Measurements from ENCODE around the gene AARSD1.
"Not testable (repeated sequence)": the region's sequence is repeated elsewhere in the genome, so short reads cannot be mapped to it uniquely, and the experiment has no call there.

Gene AARSD1

DNA sequence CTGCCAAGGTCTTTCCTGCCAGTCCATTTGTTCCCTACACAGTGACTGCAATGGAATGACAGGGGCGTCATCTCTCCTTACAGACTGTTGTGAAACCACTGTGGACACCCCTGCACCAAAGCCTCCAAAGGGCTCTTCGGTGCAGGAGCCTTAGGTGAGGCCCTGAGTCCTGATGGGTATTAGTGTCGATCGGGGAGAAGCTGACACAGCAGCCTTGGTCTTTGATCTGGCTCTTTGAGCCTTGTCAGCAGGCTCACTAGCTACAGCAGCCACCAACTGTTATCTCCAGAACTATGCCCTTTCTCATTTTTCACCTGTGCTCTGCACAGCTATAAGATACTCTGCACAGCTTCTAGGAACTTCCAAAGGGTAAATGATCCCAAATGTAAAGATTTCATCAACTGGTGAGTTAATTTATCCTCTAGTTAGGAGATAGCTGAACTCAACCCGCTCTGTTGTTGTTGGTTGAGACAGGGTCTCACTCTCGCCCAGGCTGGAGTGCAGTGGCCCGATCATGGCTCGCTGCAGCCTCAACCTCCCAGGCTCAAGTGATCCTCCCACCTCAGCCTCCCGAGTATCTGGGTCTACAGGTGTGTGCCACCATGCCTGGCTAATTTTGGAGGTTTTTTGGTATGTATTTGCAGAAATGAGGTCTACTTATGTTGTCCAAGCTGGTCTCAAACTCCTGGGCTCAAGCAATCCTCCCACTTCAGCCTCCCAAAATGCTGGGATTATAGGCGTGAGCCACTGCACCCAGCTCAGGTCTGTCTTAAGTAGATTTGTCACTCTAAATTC is 44.0 kb downstream of the AARSD1 start:
- no peak for DNase-seq (ENCODE audit: low read depth)

DNA sequence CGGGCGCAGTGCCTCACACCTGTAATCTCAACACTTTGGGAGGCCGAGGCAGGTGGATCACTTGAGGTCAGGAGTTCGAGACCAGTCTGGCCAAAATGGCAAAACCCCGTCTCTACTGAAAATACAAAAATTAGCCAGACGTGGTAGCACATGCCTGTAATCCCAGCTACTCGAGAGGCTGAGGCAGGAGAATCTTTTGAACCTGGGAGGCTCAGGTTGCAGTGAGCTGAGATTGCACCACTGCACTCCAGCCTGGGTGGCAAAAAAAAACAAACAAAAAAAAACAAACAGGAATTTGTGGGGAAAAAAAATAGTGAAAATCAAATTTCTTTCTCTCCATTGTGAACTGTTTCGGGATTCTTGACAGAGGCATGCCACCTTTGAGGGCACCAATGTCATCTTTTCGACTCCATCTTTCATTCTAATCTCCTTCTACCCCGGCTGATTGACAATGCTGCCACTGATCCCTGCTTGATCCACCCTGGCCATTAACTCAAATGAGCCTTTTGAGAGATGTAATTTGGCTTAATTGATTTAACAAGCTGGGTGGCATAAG is 44.7 kb downstream of the AARSD1 start:
- DNase-seq (ENCODE audit: low read depth): not testable (repeated sequence)

DNA sequence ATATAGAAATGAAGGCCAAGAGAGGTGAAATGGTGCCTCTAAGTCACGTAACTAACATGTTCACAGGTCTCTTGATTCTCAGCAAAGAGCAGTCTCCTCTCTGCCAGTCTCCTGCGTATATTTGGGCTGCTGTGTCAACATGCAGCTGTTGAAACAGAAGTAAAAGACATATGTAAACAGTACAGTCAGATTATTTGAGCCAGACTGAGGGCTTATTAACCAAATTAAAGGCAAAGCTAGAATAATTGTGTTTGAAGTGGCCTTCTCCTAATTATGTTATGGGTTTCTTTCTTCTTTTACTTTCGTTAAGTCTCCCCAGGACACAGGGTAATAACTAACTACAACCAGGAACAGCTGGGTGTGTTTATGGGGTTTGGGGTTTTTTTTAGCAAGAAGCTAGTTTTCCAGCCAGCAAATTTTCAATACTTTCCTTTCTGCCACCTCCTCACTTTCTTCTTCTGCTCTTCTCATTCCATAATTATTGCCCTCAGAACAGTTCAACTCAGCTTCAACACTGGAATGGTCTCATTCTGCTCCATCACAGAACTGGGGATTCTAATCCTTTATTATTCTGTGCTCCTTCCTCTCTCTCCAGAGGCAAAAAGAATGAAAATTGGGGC is 45.2 kb downstream of the AARSD1 start:
- DNase-seq (ENCODE audit: low read depth): no peak

DNA sequence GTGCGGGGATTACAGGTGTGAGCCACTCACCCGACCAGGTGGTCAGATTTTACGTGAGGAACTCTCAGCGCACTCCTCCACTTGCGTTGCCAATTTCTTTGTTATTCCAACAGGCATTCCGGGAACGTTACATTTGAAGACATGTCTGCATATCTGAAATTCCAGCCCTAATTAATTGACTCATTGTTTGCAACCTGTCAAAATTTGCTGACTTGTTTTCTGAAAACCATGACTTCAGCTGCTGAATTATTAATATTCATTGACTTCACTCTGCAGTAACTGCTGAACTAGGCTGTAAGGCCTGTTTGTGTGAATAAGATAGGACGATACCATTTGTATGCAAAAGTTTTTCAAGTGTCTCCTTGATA is 47.0 kb downstream of the AARSD1 start:
- DNase-seq (ENCODE audit: low read depth): no peak

DNA sequence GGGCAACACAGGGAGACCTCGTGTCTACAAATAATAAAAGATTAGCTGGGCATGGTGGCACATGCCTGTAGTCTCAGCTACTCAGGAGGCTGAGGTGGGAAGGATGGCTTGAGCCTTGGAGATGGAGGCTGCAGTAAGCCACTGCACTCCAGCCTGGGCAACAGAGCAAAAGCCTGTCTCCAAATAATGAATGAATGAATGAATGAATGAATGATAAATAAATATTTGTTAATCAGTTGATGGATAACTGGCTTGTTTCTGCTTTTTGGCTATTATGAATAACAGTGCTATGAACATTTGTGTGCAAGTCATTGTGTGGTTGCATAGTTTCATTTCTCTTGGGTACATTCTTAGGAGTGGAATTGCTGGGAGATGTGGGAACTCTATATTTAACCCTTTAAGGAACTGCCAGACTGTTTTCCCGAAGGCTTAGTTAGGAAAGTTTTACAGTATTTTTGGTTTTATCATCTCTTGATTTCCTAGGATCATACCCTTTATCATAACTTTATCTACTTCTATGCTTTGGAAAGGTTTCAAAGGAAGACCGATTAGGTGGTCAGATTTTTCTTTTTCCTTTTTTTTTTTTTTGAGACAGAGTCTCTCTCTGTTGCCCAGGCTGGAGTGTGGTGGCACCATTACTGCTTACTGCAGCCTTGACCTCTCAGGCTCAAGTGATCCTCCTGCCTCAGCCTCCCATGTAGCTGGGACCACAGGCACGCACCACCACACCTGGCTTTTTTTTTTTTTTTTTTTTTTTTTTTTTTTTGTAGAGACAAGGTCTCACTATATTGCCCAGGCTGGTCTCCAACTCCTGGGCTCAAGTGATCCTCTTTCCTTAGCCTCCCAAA is 47.6 kb downstream of the AARSD1 start:
- not testable (repeated sequence) for DNase-seq (ENCODE audit: low read depth)

DNA sequence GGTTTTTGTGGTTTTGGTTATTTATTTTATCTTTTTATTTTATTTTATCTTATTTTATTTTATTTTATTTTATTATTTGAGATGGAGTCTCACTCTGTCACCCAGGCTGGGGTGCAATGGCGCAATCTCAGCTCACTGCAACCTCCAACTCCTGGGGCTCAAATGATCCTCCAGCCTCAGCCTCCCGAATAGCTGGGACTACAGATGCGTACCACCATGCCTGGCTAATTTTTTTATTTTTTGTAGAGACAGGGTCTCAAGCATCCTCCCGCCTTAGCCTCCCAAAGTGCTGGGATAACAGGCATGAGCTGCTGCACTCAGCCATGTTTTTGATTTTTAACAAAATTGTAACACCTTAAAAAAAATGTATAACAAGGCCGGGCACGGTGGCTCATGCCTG is 49.0 kb downstream of the AARSD1 start:
- DNase-seq (ENCODE audit: low read depth): not testable (repeated sequence)

DNA sequence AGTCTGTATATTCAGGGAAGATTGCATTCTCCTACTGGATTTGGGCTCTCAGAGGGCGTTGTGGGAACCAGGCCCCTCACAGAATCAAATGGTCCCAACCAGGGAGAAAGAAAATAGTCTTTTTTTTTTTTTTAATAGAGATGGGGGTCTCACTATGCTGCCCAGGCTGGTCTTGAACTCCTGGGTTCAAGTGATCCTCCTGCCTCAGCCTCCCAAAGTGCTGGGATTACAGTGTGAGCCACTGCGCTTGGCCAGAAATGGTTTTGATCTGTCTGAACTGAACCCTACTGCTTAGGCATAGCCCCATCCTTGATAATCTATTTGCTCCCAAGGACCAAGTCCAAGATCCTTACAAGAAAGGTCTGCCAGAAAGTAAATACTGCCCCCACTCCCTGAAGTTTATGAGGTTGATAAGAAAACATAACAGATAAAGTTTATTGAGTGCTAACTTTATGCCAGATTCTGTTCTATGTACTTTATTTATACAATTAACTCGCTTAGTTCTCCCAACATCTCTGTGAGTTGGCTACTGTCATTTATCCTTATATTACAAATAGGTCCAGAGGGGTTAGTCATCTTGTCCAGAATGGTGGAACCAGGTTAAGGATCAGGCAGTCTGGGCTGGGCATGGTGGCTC is 50.2 kb downstream of the AARSD1 start:
- DNase-seq (ENCODE audit: low read depth): no peak

DNA sequence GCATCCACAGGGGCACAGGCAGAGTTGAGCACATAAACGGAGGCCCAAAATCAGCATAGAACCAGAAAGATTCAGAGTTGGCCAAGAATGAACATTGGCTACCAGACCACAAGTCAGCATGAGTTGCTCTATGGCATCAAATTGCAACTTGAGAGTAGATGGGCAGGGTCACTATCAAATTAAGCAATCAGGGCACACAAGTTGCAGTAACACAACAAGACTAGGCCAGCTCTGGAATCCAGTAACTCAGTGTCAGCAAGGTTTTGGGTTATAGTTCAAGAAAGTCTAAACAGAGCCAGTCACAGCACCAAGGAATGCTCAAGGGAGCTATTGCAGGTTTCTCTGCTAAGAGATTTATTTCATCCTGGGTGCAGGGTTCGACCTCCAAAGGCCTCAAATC is 50.7 kb downstream of the AARSD1 start:
- DNase-seq (ENCODE audit: low read depth): no peak

DNA sequence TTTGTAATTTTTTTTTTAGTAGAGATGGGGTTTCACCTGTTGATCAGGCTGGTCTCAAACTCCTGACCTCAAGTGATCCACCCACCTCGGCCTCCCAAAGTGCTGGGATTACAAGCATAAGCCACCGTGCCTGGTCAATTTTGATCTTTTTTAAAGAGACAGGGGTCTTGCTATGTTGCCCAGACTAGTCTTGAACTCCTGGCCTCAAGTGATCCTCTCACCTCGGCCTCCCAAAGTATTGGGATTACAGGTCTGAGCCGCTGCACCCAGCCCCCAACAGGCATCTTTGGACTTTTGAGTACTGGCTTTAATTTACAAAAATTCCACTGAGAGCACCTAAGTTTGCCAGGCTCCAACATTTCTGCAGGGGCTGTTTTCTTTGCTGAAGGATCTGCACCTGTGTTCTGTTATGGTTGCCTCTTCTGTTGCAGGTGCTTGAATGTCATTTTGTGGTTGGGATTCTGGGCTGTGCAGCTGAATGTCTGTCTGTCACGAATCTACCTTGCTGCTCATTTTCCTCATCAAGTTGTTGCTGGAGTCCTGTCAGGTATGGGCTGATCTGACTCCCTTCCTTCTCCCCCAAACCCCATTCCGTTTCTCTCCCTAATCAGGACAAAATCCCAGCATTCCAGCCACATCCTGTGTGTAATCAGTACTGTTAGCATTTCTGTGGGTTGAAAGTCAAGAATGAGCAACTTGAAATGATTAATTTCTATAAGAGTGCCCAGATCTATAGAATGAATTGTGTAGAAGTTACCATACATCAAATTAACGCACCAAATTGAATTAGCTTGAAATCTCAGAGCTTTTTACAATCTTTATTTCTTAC is 55.2 kb downstream of the AARSD1 start:
- no peak for DNase-seq (ENCODE audit: low read depth)

DNA sequence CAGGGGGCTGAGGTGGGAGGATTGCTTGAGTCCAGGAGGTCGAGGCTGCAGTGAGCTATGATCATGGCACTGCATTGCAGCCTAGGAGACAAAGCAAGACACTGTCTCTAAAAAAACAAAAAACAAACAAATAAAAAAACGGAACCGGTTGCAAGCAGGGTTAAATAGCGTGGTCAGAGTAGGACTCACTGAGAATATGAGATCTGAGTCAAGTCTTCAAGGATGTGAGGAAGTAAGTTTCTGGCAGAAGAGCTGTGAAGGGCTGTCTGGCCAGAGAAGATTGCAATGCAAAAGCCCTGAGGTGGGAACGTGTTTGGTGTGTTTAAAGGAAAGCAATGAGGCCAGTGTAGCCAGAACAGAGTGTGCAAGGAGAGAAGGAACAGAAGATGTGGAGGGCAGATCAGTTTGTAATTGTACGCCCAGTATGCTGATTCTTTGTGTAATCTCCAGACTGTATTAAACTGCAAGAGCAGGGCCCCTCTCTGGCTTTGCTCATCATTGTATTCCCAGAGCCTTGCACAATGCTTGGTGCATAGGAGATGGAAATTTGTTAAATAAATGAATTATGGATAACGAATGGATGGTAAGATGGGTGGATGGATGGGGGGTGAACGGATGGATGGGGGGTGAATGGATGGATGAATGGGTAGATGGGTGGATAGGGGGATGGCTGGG is 57.3 kb downstream of the AARSD1 start:
- DNase-seq (ENCODE audit: low read depth): no peak

DNA sequence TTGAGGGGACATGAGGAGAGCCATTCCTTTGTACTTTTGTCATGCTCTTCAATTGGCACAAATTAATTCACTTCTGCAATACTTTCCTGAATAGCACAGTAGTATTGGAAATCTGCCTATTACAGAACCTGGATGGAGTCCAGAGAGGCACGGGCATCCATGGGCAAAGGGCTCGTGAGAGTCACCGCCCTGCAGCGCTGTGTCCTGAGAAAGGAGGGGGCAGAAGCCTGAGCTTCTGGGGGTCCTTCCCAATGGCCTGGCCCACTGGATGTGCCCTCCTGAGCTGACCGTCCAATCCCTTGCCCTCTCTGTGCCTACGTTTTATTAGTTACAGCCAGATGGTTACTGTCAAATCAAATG is 60.2 kb downstream of the AARSD1 start:
- DNase-seq (ENCODE audit: low read depth): no peak

DNA sequence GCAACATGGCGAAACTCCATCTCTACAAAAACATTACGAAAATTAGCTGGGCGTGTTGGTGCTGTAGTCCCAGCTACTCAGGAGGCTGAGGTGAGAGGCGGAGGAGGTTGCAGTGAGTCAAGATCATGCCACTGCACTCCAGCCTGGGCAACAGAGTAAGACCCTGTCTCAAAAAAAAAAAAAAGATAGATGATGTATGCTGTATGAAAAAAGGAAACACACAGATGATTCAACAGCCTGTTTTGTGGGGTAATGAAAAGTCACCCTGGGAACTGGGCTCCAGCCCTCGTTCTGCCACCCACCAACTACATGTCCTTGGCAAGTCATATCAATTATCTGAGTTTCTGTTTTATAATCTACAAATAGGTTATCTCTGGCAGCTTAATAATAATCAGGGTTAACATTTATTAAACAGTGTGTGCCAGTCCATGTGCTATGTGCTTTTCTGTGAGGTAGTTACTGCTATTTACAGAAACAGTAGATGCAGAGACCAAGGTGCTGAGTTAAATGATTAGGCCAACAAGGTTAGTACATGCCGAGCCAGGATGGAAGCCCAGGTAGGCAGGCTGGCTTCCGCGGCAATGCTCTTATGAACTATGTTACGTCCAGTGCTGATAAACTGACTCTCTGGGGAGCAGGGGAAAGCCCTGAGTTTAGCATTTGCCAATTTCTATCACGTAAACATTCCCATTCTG is 62.6 kb downstream of the AARSD1 start:
- no peak for DNase-seq (ENCODE audit: low read depth)
